HepG2 (cell line): ENCODE measurements around the gene DNLZ. TPM values are rescaled to one million over a fixed set of nuclear protein-coding genes. Genes with fewer than 3 reads are reported as not detected.

Experiments
- AGO2 ChIP-seq: fragments of 200-400 bp; formaldehyde crosslinking; optimal IDR thresholded peaks from 2 replicates; pipeline ENCODE3; 2017; ENCODE audit warnings: mild to moderate bottlenecking, low read depth, low read length, moderate library complexity
- BATF2 ChIP-seq: sonication (generic); formaldehyde crosslinking; IDR thresholded peaks from 2 replicates; pipeline ENCODE4 v1.8.0; 2022; ENCODE audit warnings: mild to moderate bottlenecking, missing genetic modification reagents, moderate library complexity
- DMTF1 ChIP-seq: sonication (generic); formaldehyde crosslinking; IDR thresholded peaks from 2 replicates; pipeline ENCODE4 v1.4.0; 2020; ENCODE audit warnings: mild to moderate bottlenecking, missing genetic modification reagents
- GABPA ChIP-seq, 2 experiments: IDR thresholded peaks; 2 replicates each; pipeline ENCODE4 v1.6.1; 2011 to 2016; ENCODE audit warnings: low read depth in 2 of 2, low read length in 1 of 2, missing biosample characterization in 1 of 2, missing genetic modification characterization in 1 of 2
- HNRNPH1 ChIP-seq: fragments of 200-400 bp; formaldehyde crosslinking; optimal IDR thresholded peaks from 2 replicates; pipeline ENCODE3; 2017; ENCODE audit warnings: mild to moderate bottlenecking, low read depth, low read length
- HOXA5 ChIP-seq: sonication (generic); formaldehyde crosslinking; IDR thresholded peaks from 2 replicates; pipeline ENCODE4 v1.4.0; 2020; ENCODE audit warnings: missing genetic modification reagents
- MAF1 ChIP-seq: sonication (generic); formaldehyde crosslinking; IDR thresholded peaks from 2 replicates; pipeline ENCODE4 v1.5.0; 2020; ENCODE audit warnings: missing genetic modification reagents, borderline replicate concordance
- MED8 ChIP-seq: sonication (generic); formaldehyde crosslinking; IDR thresholded peaks from 2 replicates; pipeline ENCODE4 v1.8.1; 2023; ENCODE audit warnings: mild to moderate bottlenecking, missing genetic modification reagents; ENCODE audit not compliant: insufficient replicate concordance
- MZF1 ChIP-seq: sonication (generic); formaldehyde crosslinking; IDR thresholded peaks from 2 replicates; pipeline ENCODE4 v1.8.1; 2023; ENCODE audit warnings: mild to moderate bottlenecking, missing genetic modification reagents, borderline replicate concordance
- NKX3-1 ChIP-seq: sonication (generic); formaldehyde crosslinking; IDR thresholded peaks from 2 replicates; pipeline ENCODE4 v1.5.0; 2020; ENCODE audit warnings: missing genetic modification reagents
- PPARG ChIP-seq: conservative IDR thresholded peaks from 2 replicates; pipeline ENCODE4 v1.6.1; 2016; ENCODE audit warnings: missing biosample characterization, missing genetic modification reagents
- SALL2 ChIP-seq: sonication (generic); formaldehyde crosslinking; IDR thresholded peaks from 2 replicates; pipeline ENCODE4 v1.8.1; 2023; ENCODE audit warnings: mild to moderate bottlenecking, missing genetic modification reagents, inconsistent platforms
- SIN3B ChIP-seq: fragments of 150-350 bp; IDR thresholded peaks from 2 replicates; pipeline ENCODE4 v1.6.1; 2014; ENCODE audit warnings: low read length
- TAF1 ChIP-seq: sonication (generic); formaldehyde crosslinking; IDR thresholded peaks from 2 replicates; pipeline ENCODE4 v1.4.0; 2020; ENCODE audit warnings: missing genetic modification reagents
- ZFP36L1 ChIP-seq: sonication (generic); formaldehyde crosslinking; IDR thresholded peaks from 2 replicates; pipeline ENCODE4 v1.8.0; 2022; ENCODE audit warnings: mild to moderate bottlenecking, missing genetic modification reagents, moderate library complexity
- ZFP62 ChIP-seq: sonication (generic); formaldehyde crosslinking; IDR thresholded peaks from 2 replicates; pipeline ENCODE4 v1.4.0; 2020; ENCODE audit warnings: missing genetic modification reagents
- ZNF160 ChIP-seq: sonication (generic); formaldehyde crosslinking; IDR thresholded peaks from 2 replicates; pipeline ENCODE4 v1.8.0; 2022; ENCODE audit warnings: mild to moderate bottlenecking, inconsistent platforms, missing genetic modification reagents
- ZNF260 ChIP-seq: sonication (generic); formaldehyde crosslinking; IDR thresholded peaks from 2 replicates; pipeline ENCODE4 v1.4.0; 2020; ENCODE audit warnings: missing genetic modification reagents, low read depth, mild to moderate bottlenecking, borderline replicate concordance
- ZNF512B ChIP-seq: sonication (generic); formaldehyde crosslinking; IDR thresholded peaks from 2 replicates; pipeline ENCODE4 v1.5.1; 2020; ENCODE audit warnings: missing genetic modification reagents, mild to moderate bottlenecking, borderline replicate concordance
- ZNF576 ChIP-seq: sonication (generic); formaldehyde crosslinking; IDR thresholded peaks from 2 replicates; pipeline ENCODE4 v1.4.0; 2020; ENCODE audit warnings: mild to moderate bottlenecking, missing genetic modification reagents
- ZNF746 ChIP-seq: sonication (generic); formaldehyde crosslinking; IDR thresholded peaks from 2 replicates; pipeline ENCODE4 v1.8.0; 2022; ENCODE audit warnings: mild to moderate bottlenecking, missing genetic modification reagents
- ZNF777 ChIP-seq: sonication (generic); formaldehyde crosslinking; IDR thresholded peaks from 2 replicates; pipeline ENCODE4 v1.4.0; 2020; ENCODE audit warnings: missing genetic modification reagents
- ZNF790 ChIP-seq: sonication (generic); formaldehyde crosslinking; IDR thresholded peaks from 2 replicates; pipeline ENCODE4 v1.8.0; 2022; ENCODE audit warnings: missing genetic modification reagents, mild to moderate bottlenecking, borderline replicate concordance
- ZSCAN29 ChIP-seq: sonication (generic); formaldehyde crosslinking; conservative IDR thresholded peaks from 2 replicates; pipeline ENCODE4 v1.4.0; 2020; ENCODE audit warnings: mild to moderate bottlenecking, missing genetic modification reagents
- polyA plus RNA-seq, 8 experiments: library from polyadenylated mRNA; depleted of rRNA in 3 of 8; stranded (reverse) in 7 of 8; unstranded in 1 of 8; fragments of >200 nt; fragmentation: Illumina TruSeq in 4 of 8; extraction: Trizol in 4 of 8; gene quantifications; 2 replicates each; pipeline versions ENCODE4 v1.2.1 to v1.2.3, GENCODE V29; 2011 to 2016; ENCODE audit warnings: low read depth in 4 of 8, missing spikeins in 1 of 8, mixed read lengths in 1 of 8; ENCODE audit not compliant: insufficient read depth in 1 of 8
- total RNA-seq, 5 experiments: library from RNA; depleted of rRNA; stranded (reverse); fragments of >200 nt; fragmentation: Illumina TruSeq; extraction: Trizol; gene quantifications; 2 replicates each; pipeline ENCODE4 v1.2.3, GENCODE V29; 2016; ENCODE audit warnings: low read depth in 1 of 5

The DNLZ gene
- total and polyA plus RNA-seq, 2 of the 13 experiments (the other 11 are each of a cell fraction or from before 2014, with no cell fraction given) = 3.4 to 8.0 TPM

- no peak for TF ChIP-seq ZNF512B
- TF ChIP-seq ZSCAN29 (CRISPR knock-in tag) = no peak
- TF ChIP-seq DMTF1 (CRISPR knock-in tag) = no peak
- peak; percentile 63; the same call in 1 of the 2 replicates for TF ChIP-seq TAF1 (CRISPR knock-in tag)
- 0 out of 2 replicates have a peak, but pooled peaks have one; percentile 24 for TF ChIP-seq ZNF790 (CRISPR knock-in tag)
- 0 out of 2 replicates have a peak, but pooled peaks have one; percentile 27 for TF ChIP-seq NKX3-1 (CRISPR knock-in tag)
- no peak for TF ChIP-seq ZNF260 (CRISPR knock-in tag)
- no peak for TF ChIP-seq PPARG (CRISPR knock-in tag)
- peak; percentile 52 for TF ChIP-seq AGO2
- peak; percentile 5 for TF ChIP-seq MED8 (CRISPR knock-in tag)
- no peak for TF ChIP-seq ZNF576 (CRISPR knock-in tag)
- no peak for TF ChIP-seq SIN3B
- peak; percentile 45; the same call in 1 of the 2 replicates for TF ChIP-seq MAF1 (CRISPR knock-in tag)
- no peak for TF ChIP-seq GABPA (IDR thresholded peaks at IDR 0.05; ENCODE audit: low read depth, low read length)
- TF ChIP-seq GABPA (CRISPR knock-in tag; IDR thresholded peaks at IDR 0.05; ENCODE audit: low read depth) = peak; percentile 73
- TF ChIP-seq ZNF160 (CRISPR knock-in tag) = 0 out of 2 replicates have a peak, but pooled peaks have one; percentile 49
- no peak for TF ChIP-seq ZNF746 (CRISPR knock-in tag)
- no peak for TF ChIP-seq HNRNPH1
- no peak for TF ChIP-seq ZFP62 (CRISPR knock-in tag)
- TF ChIP-seq BATF2 (CRISPR knock-in tag) = no peak
- TF ChIP-seq ZNF777 (CRISPR knock-in tag) = peak; percentile 48; the same call in 1 of the 2 replicates
- no peak for TF ChIP-seq MZF1
- TF ChIP-seq HOXA5 (CRISPR knock-in tag) = peak; percentile 68; the same call in 1 of the 2 replicates
- peak; percentile 85; the same call in 1 of the 2 replicates for TF ChIP-seq SALL2 (CRISPR knock-in tag)
- TF ChIP-seq ZFP36L1 (CRISPR knock-in tag) = no peak
Observed at GRCh38 chr9:136373300-136374182, 10.0 kb upstream of the DNLZ start, which contains the start of gene CARD9 (continued).
